Karpas-422 (cell line): Measurements from ENCODE around the gene ZNF133. TPM values are rescaled to one million over a fixed set of nuclear protein-coding genes. Genes with fewer than 3 reads are reported as not detected.
"Not testable (repeated sequence)": the region's sequence is repeated elsewhere in the genome, so short reads cannot be mapped to it uniquely, and the experiment has no call there.

Experiments used
- DNase-seq: peaks from one replicate; pipeline ENCODE4 v3.0.0-alpha.2; 2015
- H2AFZ ChIP-seq: fragments of 200-600 bp; sonication (generic); 2 replicates; pipeline ENCODE4 v1.6.1; 2014; ENCODE audit warnings: antibody characterized with exemption, low read length, mixed read lengths
- H3K27ac ChIP-seq: fragments of 200-600 bp; sonication (generic); 2 replicates; pipeline ENCODE4 v1.5.1; 2014; ENCODE audit warnings: mild to moderate bottlenecking, low read length, moderate library complexity
- H3K27me3 ChIP-seq: fragments of 200-600 bp; sonication (generic); 2 replicates; pipeline ENCODE4 v1.6.1; 2014; ENCODE audit warnings: low read length, mixed read lengths
- H3K36me3 ChIP-seq: fragments of 200-600 bp; sonication (generic); 2 replicates; pipeline ENCODE4 v1.6.1; 2014; ENCODE audit warnings: low read length, mixed read lengths; ENCODE audit not compliant: insufficient read depth
- H3K4me1 ChIP-seq: fragments of 200-600 bp; sonication (generic); 2 replicates; pipeline ENCODE4 v1.6.1; 2014; ENCODE audit warnings: mild to moderate bottlenecking, low read length, mixed read lengths
- H3K4me2 ChIP-seq: fragments of 200-600 bp; sonication (generic); 2 replicates; pipeline ENCODE4 v1.6.1; 2014; ENCODE audit warnings: low read length, low read depth, mild to moderate bottlenecking; ENCODE audit not compliant: poor library complexity, severe bottlenecking
- H3K4me3 ChIP-seq: fragments of 200-600 bp; sonication (generic); 2 replicates; pipeline ENCODE4 v1.5.1; 2014; ENCODE audit warnings: mild to moderate bottlenecking, antibody characterized with exemption, low read length, mixed read lengths
- H3K79me2 ChIP-seq: fragments of 200-600 bp; sonication (generic); 2 replicates; pipeline ENCODE4 v1.6.1; 2014; ENCODE audit warnings: mild to moderate bottlenecking, low read length, mixed read lengths
- H3K9ac ChIP-seq: fragments of 200-600 bp; sonication (generic); 2 replicates; pipeline ENCODE4 v1.6.0; 2014; ENCODE audit warnings: low read length
- H3K9me2 ChIP-seq: fragments of 200-600 bp; sonication (generic), shearing (Covaris generic); replicated peaks from 2 replicates; pipeline ENCODE4 v1.6.0; 2014; ENCODE audit warnings: mild to moderate bottlenecking, low read length, moderate library complexity; ENCODE audit not compliant: insufficient read depth
- H3K9me3 ChIP-seq: fragments of 300-700, 200-600 bp; sonication (generic); 2 replicates; pipeline ENCODE4 v1.6.1; 2014; ENCODE audit warnings: low read length, mixed read lengths
- H4K20me1 ChIP-seq: fragments of 200-600 bp; sonication (generic); 2 replicates; pipeline ENCODE4 v1.6.1; 2014; ENCODE audit warnings: mild to moderate bottlenecking, antibody characterized with exemption, low read length, low read depth; ENCODE audit not compliant: insufficient read depth
- total RNA-seq: library from RNA; depleted of rRNA; stranded (reverse); fragments of >200 nt; shearing (Covaris generic); gene quantifications from 2 replicates; pipeline ENCODE4 v1.2.3, GENCODE V29; 2014; ENCODE audit warnings: low replicate concordance

Gene ZNF133
- total RNA-seq, 1 experiment from 2014 or later: 19.5 TPM

- H3K79me2 ChIP-seq, H3K27ac ChIP-seq, H3K9me2 ChIP-seq, H2AFZ ChIP-seq, H3K36me3 ChIP-seq, H3K9ac ChIP-seq, H3K4me2 ChIP-seq, H3K4me1 ChIP-seq, DNase-seq, H4K20me1 ChIP-seq, H3K27me3 ChIP-seq, H3K4me3 ChIP-seq, H3K9me3 ChIP-seq: not testable (repeated sequence)
Observed at GRCh38 chr20:18349749-18350148, 61.4 kb downstream of the ZNF133 start.

- no peaks in the 10 kb centered on the region for H3K9me3 ChIP-seq
- DNase-seq: no peak
- no peaks in the 10 kb centered on the region for H3K27me3 ChIP-seq
- no peak overlapping the region for H3K4me2 ChIP-seq
- H3K79me2 ChIP-seq: no peaks in the 10 kb centered on the region
- H3K9ac ChIP-seq: no peak overlapping the region
- H3K9me2 ChIP-seq: no peaks in the 10 kb centered on the region
- no peak overlapping the region for H3K27ac ChIP-seq
- no peak overlapping the region for H2AFZ ChIP-seq
- no peaks in the 10 kb centered on the region for H3K36me3 ChIP-seq
- no peaks in the 10 kb centered on the region for H4K20me1 ChIP-seq
- no peak overlapping the region for H3K4me3 ChIP-seq
- no peaks in the 10 kb centered on the region for H3K4me1 ChIP-seq
Observed at GRCh38 chr20:18359854-18360253, 71.5 kb downstream of the ZNF133 start.

- H3K4me3 ChIP-seq: no peak overlapping the region
- peaks cover 4% of the 10 kb centered on the region; the same call in 1 of the 2 replicates for H3K9me2 ChIP-seq
- H3K9ac ChIP-seq: no peak overlapping the region
- no peaks in the 10 kb centered on the region for H3K9me3 ChIP-seq
- H4K20me1 ChIP-seq: no peaks in the 10 kb centered on the region
- DNase-seq: no peak
- no peaks in the 10 kb centered on the region for H3K79me2 ChIP-seq
- no peaks in the 10 kb centered on the region for H3K27me3 ChIP-seq
- no peaks in the 10 kb centered on the region for H3K4me1 ChIP-seq
- H3K4me2 ChIP-seq: no peak overlapping the region
- H3K36me3 ChIP-seq: no peaks in the 10 kb centered on the region
- H2AFZ ChIP-seq: no peak overlapping the region
- no peak overlapping the region for H3K27ac ChIP-seq
Observed at GRCh38 chr20:18360635-18361034, 72.3 kb downstream of the ZNF133 start.

GRCh38 chr20:18361678-18362077 is 73.4 kb downstream of the ZNF133 start:
- DNase-seq: no peak
- Histone ChIP-seq H3K4me1 (no peaks in the 10 kb centered on the region), H3K9ac (no peak overlapping the region), H3K4me3 (no peak overlapping the region), H3K27ac (no peak overlapping the region), H3K9me3 (no peaks in the 10 kb centered on the region), H4K20me1 (no peaks in the 10 kb centered on the region), H3K4me2 (no peak overlapping the region), H3K79me2 (no peaks in the 10 kb centered on the region), H3K27me3 (no peaks in the 10 kb centered on the region), H3K9me2 (peaks cover 5% of the 10 kb centered on the region; the same call in 1 of the 2 replicates), H2AFZ (no peak overlapping the region), H3K36me3 (no peaks in the 10 kb centered on the region)

- no peaks in the 10 kb centered on the region for H3K36me3 ChIP-seq
- no peak overlapping the region for H3K4me2 ChIP-seq
- no peak overlapping the region for H3K4me3 ChIP-seq
- H3K9me3 ChIP-seq: no peaks in the 10 kb centered on the region
- peaks cover 5% of the 10 kb centered on the region; the same call in 1 of the 2 replicates for H3K9me2 ChIP-seq
- H2AFZ ChIP-seq: no peak overlapping the region
- H3K4me1 ChIP-seq: no peaks in the 10 kb centered on the region
- no peak overlapping the region for H3K27ac ChIP-seq
- no peaks in the 10 kb centered on the region for H4K20me1 ChIP-seq
- H3K79me2 ChIP-seq: no peaks in the 10 kb centered on the region
- DNase-seq: no peak
- H3K27me3 ChIP-seq: no peaks in the 10 kb centered on the region
- H3K9ac ChIP-seq: no peak overlapping the region
Observed at GRCh38 chr20:18362916-18363315, 74.6 kb downstream of the ZNF133 start.

DNA sequence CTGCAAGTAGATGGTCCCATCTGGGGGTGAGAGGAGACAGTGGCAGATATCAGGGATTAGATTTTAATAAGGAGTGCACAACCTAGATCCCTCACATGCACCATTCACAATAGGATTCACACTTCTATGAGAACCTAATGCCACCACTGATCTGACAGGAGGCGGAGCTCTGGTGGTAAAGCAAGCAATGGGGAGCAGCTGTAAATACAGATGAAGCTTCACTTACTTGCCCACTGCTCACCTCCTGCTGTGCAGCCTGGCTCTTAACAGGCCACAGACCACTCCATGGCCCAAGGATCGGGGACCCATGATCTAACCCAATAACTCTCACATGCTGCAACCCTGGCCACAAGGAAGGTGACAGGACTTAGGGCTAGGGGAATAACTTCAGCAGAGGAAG is 75.4 kb downstream of the ZNF133 start:
- Histone ChIP-seq H4K20me1 (no peaks in the 10 kb centered on the region), H3K36me3 (no peaks in the 10 kb centered on the region), H3K79me2 (no peaks in the 10 kb centered on the region), H3K4me1 (no peaks in the 10 kb centered on the region), H3K27ac (no peak overlapping the region), H3K4me2 (no peak overlapping the region), H3K27me3 (no peaks in the 10 kb centered on the region), H3K4me3 (no peak overlapping the region), H3K9me2 (peaks cover 5% of the 10 kb centered on the region; the same call in 1 of the 2 replicates), H3K9me3 (no peaks in the 10 kb centered on the region), H3K9ac (no peak overlapping the region), H2AFZ (0 out of 2 replicates have a peak overlapping the region, but pooled peaks have one; percentile 36)
- DNase-seq: no peak

- no peak overlapping the region for H3K9ac ChIP-seq
- H3K4me1 ChIP-seq: no peaks in the 10 kb centered on the region
- peaks cover 5% of the 10 kb centered on the region; the same call in 1 of the 2 replicates for H3K9me2 ChIP-seq
- no peaks in the 10 kb centered on the region for H3K36me3 ChIP-seq
- no peaks in the 10 kb centered on the region for H4K20me1 ChIP-seq
- no peak overlapping the region for H3K27ac ChIP-seq
- peak overlapping the region; percentile 36; the same call in 1 of the 2 replicates for H2AFZ ChIP-seq
- H3K79me2 ChIP-seq: no peaks in the 10 kb centered on the region
- DNase-seq: no peak
- no peak overlapping the region for H3K4me2 ChIP-seq
- no peak overlapping the region for H3K4me3 ChIP-seq
- H3K9me3 ChIP-seq: no peaks in the 10 kb centered on the region
- H3K27me3 ChIP-seq: no peaks in the 10 kb centered on the region
Observed at GRCh38 chr20:18364768-18365167, 76.4 kb downstream of the ZNF133 start.
